Mucosa of descending colon (tissue), 3 donors: ENCODE results near the gene KDM7A. TPM values are rescaled to one million over a fixed set of nuclear protein-coding genes. Genes with fewer than 3 reads are reported as not detected.

Experiments used
- ATAC-seq: fragments of 200-7000 bp; cut with Tn5 transposase; one replicate; pipeline ENCODE4 v1.9.1; 2020; ENCODE audit warnings: mild to moderate bottlenecking, moderate library complexity
- DNase-seq, 3 donors: peaks; one replicate each; pipeline ENCODE4 v3.0.0-alpha.2; 2020
- H3K36me3 ChIP-seq: fragments of 200-600 bp; one replicate; pipeline ENCODE4 v1.8.0; 2021; ENCODE audit warnings: low read depth, mild to moderate bottlenecking
- H3K4me1 ChIP-seq: fragments of 200-600 bp; one replicate; pipeline ENCODE4 v1.8.0; 2021; ENCODE audit warnings: low read depth, mild to moderate bottlenecking
- H3K4me3 ChIP-seq: fragments of 200-600 bp; one replicate; pipeline ENCODE4 v1.8.0; 2021; ENCODE audit warnings: mild to moderate bottlenecking
- H3K9me3 ChIP-seq: fragments of 200-600 bp; one replicate; pipeline ENCODE4 v1.8.0; 2021; ENCODE audit warnings: mild to moderate bottlenecking
- CTCF ChIP-seq: fragments of 200-600 bp; IDR thresholded peaks from one replicate; pipeline ENCODE4 v1.8.0; 2022; ENCODE audit warnings: antibody characterized with exemption, mild to moderate bottlenecking
- intact Hi-C, 2 donors: fragments of 100-400 bp; cut with DNase I in 1 of 2; cut with micrococcal nuclease in 1 of 2; formaldehyde crosslinking; loops; one replicate each; pipeline versions ENCODE4 v1.11.0 to v1.11.1; 2022; cut with DNase I, micrococcal nuclease
- total RNA-seq, 3 donors: library from RNA; stranded (reverse); fragmentation: NEBNext Ultra II Directional in 2 of 3; extraction: Animal tissue kit (Norgen Biotek cat#: 25700) in 2 of 3; gene quantifications; one replicate each; pipeline versions ENCODE4 v1.2.1 to v1.2.4, GENCODE V29; 2021 to 2023
- donor health status: DM: no; HTN: no; CAD: no; lungs with moderate emphysema.
- donor health status: DM: no; HTN: no; CAD: no.
- donor health status: DM: no; HTN: yes; CAD: no.

KDM7A gene
- total RNA-seq, 3 donors from 2014 or later = 27.4 to 45.4 (median 27.9) TPM

- Histone ChIP-seq H3K36me3 (no peaks in the 10 kb centered on the region), H3K4me3 (no peak overlapping the region), H3K9me3 (no peaks in the 10 kb centered on the region), H3K4me1 (no peaks in the 10 kb centered on the region)
- DNase-seq (no peak), ATAC-seq (no peak)
- TF ChIP-seq CTCF = no peak
- intact Hi-C loops = no loop called here
Observed at GRCh38 chr7:140153666-140154161, 23.1 kb downstream of the KDM7A start.

- no peaks in the 10 kb centered on the region for H3K36me3 ChIP-seq
- intact Hi-C loops = no loop called here
- H3K4me1 ChIP-seq = peaks cover 2% of the 10 kb centered on the region
- H3K4me3 ChIP-seq = no peak overlapping the region
- DNase-seq (no peak), ATAC-seq (no peak)
- TF ChIP-seq CTCF = no peak
- H3K9me3 ChIP-seq = no peaks in the 10 kb centered on the region
Observed at GRCh38 chr7:140146574-140146973, 30.2 kb downstream of the KDM7A start.

GRCh38 chr7:140145709-140146108, 31.1 kb downstream of the KDM7A start:
- ATAC-seq (no peak), DNase-seq (no peak)
- Histone ChIP-seq H3K36me3 (no peaks in the 10 kb centered on the region), H3K9me3 (no peaks in the 10 kb centered on the region), H3K4me1 (peaks cover 5% of the 10 kb centered on the region), H3K4me3 (no peak overlapping the region)
- intact Hi-C loops = no loop called here
- TF ChIP-seq CTCF = no peak

DNA sequence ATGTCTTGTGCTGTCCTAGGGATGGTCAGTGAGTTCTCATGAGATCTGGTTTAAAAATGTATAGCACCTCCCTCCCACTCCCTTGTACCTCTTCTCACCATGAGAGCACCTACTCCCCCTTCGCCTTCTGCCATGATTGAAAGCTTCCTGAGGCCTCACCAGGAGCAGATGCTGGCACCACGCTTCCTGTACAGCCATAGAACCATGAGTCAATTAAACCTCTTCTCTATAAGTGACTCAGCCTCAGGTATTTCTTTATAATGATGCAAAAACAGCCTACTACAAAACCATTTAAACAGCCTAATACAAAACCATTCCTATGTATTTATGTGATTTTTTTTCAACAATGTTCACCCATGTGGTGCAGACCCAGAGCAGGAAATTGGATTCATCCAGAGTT, 32.0 kb downstream of the KDM7A start:
- ATAC-seq (peak; percentile 35), DNase-seq (no peak)
- intact Hi-C loops = no loop called here
- no peak for TF ChIP-seq CTCF
- Histone ChIP-seq H3K4me3 (no peak overlapping the region), H3K9me3 (no peaks in the 10 kb centered on the region), H3K36me3 (no peaks in the 10 kb centered on the region), H3K4me1 (peaks cover 5% of the 10 kb centered on the region)

DNA sequence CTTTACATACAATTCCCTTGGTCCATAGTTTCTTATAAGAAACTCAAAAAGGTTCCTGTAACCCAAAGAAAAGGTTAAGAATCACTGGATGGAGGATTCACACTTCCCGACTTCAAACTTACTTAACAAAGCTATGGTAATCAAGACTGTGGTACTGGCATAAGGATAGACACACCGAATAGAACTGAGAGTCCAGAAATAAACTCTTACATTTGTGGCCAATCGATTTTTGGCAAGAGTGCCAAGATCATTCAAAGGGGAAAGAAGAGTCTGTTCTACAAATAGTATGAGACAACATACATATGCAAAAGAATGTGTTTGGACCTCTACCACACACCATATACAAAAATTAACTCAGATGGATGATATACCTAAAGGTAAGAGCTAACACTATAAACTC, 32.8 kb downstream of the KDM7A start:
- no peak for ATAC-seq

More for the DNA sequence above, 32.8 kb downstream of the KDM7A start:
- peaks cover 5% of the 10 kb centered on the region for H3K4me1 ChIP-seq
- no peak for TF ChIP-seq CTCF
- DNase-seq = no peak
- no peaks in the 10 kb centered on the region for H3K36me3 ChIP-seq
- intact Hi-C loops = no loop called here
- H3K4me3 ChIP-seq = no peak overlapping the region
- no peaks in the 10 kb centered on the region for H3K9me3 ChIP-seq
